C4-2B (cell line): ENCODE data around the gene ANAPC5.

Experiments
- CTCF ChIP-seq: fragments of 450-650 bp; conservative IDR thresholded peaks from 2 replicates; pipeline ENCODE4 v1.5.1; 2017; ENCODE audit warnings: mild to moderate bottlenecking
- ZFX ChIP-seq: fragments of 450-650 bp; IDR thresholded peaks from 2 replicates; pipeline ENCODE4 v1.6.1; 2017

DNA sequence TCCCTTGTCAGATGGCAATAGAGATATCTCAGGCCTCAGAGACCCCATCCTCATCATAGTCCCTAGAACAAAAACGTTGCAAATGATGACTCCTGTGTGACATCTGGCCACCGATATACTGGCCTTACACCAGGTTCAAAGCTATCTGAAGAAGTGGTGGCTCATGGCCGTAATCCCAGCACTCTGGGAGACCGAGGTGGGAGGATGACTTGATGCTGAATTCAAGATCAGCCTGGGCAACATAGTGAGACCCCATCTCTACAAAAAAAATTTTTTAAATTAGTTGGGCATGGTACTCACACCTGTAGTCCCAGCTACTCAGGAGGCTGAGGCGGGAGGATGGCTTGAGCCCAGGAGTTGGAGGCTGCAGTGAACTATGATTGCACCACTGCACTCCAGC lies 68.8 kb downstream of the ANAPC5 start:
- TF ChIP-seq CTCF (no peak), ZFX (no peak)
